ENCODE measurements around the gene PAFAH2. TPM values are rescaled to one million over a fixed set of nuclear protein-coding genes. Genes with fewer than 3 reads are reported as not detected.
"Not testable (repeated sequence)": the region's sequence is repeated elsewhere in the genome, so short reads cannot be mapped to it uniquely, and the experiment has no call there.

PAFAH2 gene
- total RNA-seq, 1 donor from 2014 or later: 19.4 TPM

- Histone ChIP-seq H3K27me3 (ENCODE audit: low read depth) (no peaks in the 10 kb centered on the region), H3K27ac (no peak overlapping the region), H3K4me3 (no peak overlapping the region), H3K9me3 (no peaks in the 10 kb centered on the region), H3K4me1 (peaks cover 23% of the 10 kb centered on the region), H3K36me3 (peaks cover 59% of the 10 kb centered on the region)
- ATAC-seq: no peak
- no peak for TF ChIP-seq CTCF (IDR thresholded peaks at IDR 0.05)
- DNase-seq: no peak
- intact Hi-C loops (cut with DNase I): no loop called here
These were observed 9.9 kb downstream of the PAFAH2 start for GRCh38 chr1:25987951-25988350.

- H3K27ac ChIP-seq; DNase-seq; H3K27me3 ChIP-seq (ENCODE audit: low read depth); H3K9me3 ChIP-seq; H3K4me3 ChIP-seq; ATAC-seq; intact Hi-C loops (cut with DNase I): not testable (repeated sequence)
- Histone ChIP-seq H3K4me1 (peaks cover 18% of the 10 kb centered on the region), H3K36me3 (peaks cover 71% of the 10 kb centered on the region)
These were observed 11.1 kb downstream of the PAFAH2 start for GRCh38 chr1:25986773-25987172.

GRCh38 chr1:25985670-25986069, 12.2 kb downstream of the PAFAH2 start:
- DNase-seq: no peak
- intact Hi-C loops (cut with DNase I): no loop called here

GRCh38 chr1:25985171-25985570, 12.7 kb downstream of the PAFAH2 start:
- DNase-seq (no peak), ATAC-seq (no peak)
- Histone ChIP-seq H3K4me3 (no peak overlapping the region), H3K4me1 (peaks cover 6% of the 10 kb centered on the region), H3K27me3 (ENCODE audit: low read depth) (no peaks in the 10 kb centered on the region), H3K27ac (no peak overlapping the region), H3K9me3 (no peaks in the 10 kb centered on the region), H3K36me3 (peaks cover 84% of the 10 kb centered on the region)
- no peak for TF ChIP-seq CTCF (IDR thresholded peaks at IDR 0.05)
- intact Hi-C loops (cut with DNase I): no loop called here

More at GRCh38 chr1:25985670-25986069, 12.2 kb downstream of the PAFAH2 start:
- Histone ChIP-seq H3K27me3 (ENCODE audit: low read depth) (no peaks in the 10 kb centered on the region), H3K27ac (no peak overlapping the region), H3K4me1 (peaks cover 10% of the 10 kb centered on the region), H3K4me3 (no peak overlapping the region), H3K9me3 (no peaks in the 10 kb centered on the region), H3K36me3 (peaks cover 82% of the 10 kb centered on the region)
- TF ChIP-seq CTCF (IDR thresholded peaks at IDR 0.05): no peak
- no peak for ATAC-seq

GRCh38 chr1:25979210-25979609, 18.7 kb downstream of the PAFAH2 start:
- Histone ChIP-seq H3K27me3 (ENCODE audit: low read depth) (no peaks in the 10 kb centered on the region), H3K9me3 (no peaks in the 10 kb centered on the region), H3K4me3 (no peak overlapping the region), H3K27ac (no peak overlapping the region), H3K36me3 (peaks cover 90% of the 10 kb centered on the region), H3K4me1 (no peaks in the 10 kb centered on the region)
- intact Hi-C loops (cut with DNase I): no loop called here
- no peak for DNase-seq
- no peak for ATAC-seq
- no peak for TF ChIP-seq CTCF (IDR thresholded peaks at IDR 0.05)

GRCh38 chr1:25978403-25978802, 19.5 kb downstream of the PAFAH2 start:
- H3K4me3 ChIP-seq: no peak overlapping the region
- H3K4me1 ChIP-seq: no peaks in the 10 kb centered on the region
- H3K9me3 ChIP-seq: no peaks in the 10 kb centered on the region
- TF ChIP-seq CTCF (IDR thresholded peaks at IDR 0.05): no peak
- DNase-seq: no peak
- H3K36me3 ChIP-seq: peaks cover 90% of the 10 kb centered on the region
- H3K27me3 ChIP-seq (ENCODE audit: low read depth): no peaks in the 10 kb centered on the region
- no peak for ATAC-seq
- intact Hi-C loops (cut with DNase I): no loop called here
- H3K27ac ChIP-seq: no peak overlapping the region
